CD4-positive, alpha-beta T cell treated with Interleukin-6 at 100 ng/mL for 8 hours (primary cell): ENCODE data around the gene MEIG1.
"Not testable (repeated sequence)": the region's sequence is repeated elsewhere in the genome, so short reads cannot be mapped to it uniquely, and the experiment has no call there.

Source experiments
- DNase-seq: peaks from one replicate; pipeline ENCODE4 v3.0.0-alpha.2; 2020; ENCODE audit warnings: mixed read lengths, low spot score

The MEIG1 gene, protein sequence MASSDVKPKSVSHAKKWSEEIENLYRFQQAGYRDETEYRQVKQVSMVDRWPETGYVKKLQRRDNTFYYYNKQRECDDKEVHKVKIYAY

DNA sequence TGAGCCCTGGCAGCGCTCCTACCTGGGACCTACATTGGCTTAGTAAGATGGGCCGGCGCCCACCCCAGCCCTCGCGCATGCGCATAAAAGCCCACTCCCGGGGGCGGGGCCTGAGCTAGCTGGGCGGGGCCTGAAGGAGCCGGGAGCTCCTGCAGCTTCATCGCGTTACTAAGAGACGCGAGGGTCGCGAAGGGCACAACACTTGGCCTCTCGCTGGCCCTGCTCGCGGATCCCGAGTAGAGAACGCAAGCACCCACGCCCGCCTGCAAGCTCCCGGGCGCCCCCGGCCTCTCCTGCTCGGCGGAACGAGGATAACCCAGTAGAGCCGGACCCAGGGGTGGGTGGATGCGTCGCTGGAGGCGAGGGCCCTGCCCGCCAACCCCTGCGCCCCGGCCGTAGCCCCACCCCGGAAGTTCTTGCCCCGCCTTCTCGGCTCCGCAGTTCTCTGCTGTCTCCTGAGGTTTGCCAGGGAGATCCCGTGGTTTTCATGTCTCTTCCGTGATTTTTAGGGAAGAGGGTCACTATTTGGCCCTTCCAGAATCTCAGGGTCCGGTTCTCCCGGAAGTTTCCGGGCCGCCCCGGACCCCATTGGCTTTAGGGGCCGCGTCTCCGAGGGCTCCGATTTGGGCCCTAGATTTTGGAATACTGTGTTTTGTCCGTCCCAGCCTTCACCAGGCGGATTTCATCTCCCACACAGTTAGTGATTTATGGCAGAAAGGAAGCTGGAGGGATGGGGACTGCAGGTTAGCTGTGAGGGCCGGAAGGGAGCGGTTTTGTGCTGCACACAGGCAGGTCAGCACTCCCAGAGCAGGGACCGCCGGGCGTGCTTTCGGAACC lies at the start of gene MEIG1:
Gene MEIG1, plus strand, starts transcription at position 168 of the 837 bp plus-strand sequence. CDS start 7,081 bp downstream, outside the sequence.
- peak; percentile 85 for DNase-seq

DNA sequence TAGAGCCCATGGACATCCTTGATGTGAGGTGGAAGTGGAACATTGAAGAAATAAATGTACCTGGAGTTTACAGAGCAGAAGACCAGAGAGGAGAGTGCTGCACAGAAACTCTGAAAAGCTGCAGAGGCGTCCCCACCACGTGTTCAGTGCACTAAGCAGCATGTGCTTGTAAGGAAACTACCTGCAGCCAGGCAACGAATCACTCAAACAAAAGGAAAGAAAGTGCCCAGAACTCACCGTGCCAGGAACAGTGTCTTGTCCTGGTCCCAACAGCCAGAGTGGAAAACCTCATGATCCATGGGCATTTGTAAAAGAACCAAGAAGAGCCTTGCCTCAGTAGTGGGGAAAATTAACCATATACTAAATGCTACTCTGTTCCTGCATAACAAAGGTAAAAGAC lies 48.2 kb upstream of the MEIG1 start:
- no peak for DNase-seq

DNA sequence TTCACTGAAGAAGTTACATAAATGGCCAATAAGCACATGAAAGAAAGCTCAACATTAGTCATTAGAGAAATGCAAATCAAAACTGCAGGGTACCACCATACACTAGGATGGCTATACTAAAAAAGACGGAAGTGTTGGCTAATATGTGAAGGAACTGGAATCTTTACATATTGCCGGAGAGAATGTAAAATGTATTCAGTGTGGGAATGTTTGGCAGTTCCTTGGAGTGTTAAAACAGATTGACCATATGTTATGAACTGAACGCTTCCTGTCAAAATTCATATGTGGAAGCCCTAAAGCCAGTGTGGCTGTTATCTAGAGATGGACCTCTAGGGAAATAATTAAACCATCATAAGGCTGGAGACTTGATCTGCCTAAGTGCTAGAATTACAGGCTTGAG lies 47.4 kb upstream of the MEIG1 start:
- no peak for DNase-seq

DNA sequence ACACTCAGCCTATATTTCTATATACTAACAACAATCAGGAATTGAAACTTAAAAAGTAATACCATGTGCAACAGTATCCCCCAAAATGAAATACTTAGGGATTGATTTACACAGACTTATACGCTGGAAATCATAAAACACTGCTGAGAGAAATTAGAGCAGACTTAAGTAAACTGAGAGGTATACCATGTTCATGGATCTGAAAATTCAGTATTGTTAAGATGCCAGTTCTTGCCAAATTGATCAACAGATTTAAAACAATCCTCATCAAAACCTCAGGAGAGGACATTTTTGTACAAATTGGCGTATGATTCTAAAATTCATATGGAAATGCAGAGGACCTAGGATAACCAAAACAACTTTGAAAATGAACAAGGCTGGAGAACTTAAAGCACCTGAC lies 42.6 kb upstream of the MEIG1 start:
- DNase-seq: no peak

DNA sequence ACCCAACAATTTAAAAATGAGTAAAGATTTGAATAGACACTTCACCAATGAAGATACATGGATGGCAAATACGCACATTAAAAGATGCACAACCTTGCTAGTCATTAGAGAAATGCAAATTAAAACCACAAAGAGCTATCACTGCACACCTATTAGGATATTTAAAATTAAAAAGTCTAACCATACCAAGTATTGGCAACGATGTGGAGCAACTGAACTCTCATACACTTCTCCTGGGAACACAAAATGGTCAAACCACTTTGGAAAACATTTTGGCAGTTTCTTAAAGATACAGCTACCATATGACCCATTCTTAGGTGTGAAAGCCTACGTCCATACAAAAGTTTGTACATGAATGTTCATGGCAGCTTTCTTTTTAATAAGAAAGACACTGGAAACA lies 41.4 kb upstream of the MEIG1 start:
- no peak for DNase-seq

DNA sequence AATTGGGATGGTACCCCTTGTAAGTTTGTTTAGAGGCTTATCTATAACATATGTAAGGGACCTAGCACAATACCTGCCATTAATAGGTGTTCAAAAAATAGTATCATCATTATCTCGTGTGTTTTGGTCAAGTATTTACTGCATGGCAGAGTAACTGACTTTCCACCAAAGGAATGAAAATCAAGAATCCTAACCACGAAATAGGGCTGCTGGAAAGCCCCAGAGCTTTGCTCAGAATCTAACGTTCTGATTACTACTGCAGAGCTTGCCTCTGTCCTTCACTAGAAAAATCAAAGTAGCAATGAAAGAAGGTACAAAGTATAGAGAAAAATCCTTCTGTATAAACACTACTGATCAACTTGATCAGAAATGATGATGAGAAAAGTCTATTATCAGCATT lies 40.2 kb upstream of the MEIG1 start:
- no peak for DNase-seq

DNA sequence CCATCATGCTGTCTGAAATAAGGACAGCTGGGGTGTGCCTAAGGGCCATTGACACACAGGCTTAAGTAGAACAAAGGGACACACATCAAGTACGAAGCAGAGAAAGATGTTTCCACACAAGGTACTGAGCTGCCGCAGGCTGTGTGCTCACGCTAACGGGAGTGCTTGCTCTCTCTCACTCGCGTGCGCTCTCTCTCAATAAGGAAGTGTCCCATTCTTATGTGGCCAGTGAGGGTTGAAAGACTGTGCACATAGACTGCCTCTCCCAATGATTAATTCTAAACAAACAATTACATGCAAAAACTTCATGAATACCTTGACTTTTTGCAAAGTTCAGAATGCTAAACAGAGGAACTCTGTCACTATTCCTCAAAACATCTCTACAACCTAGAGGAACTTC lies 35.2 kb upstream of the MEIG1 start:
- no peak for DNase-seq

DNA sequence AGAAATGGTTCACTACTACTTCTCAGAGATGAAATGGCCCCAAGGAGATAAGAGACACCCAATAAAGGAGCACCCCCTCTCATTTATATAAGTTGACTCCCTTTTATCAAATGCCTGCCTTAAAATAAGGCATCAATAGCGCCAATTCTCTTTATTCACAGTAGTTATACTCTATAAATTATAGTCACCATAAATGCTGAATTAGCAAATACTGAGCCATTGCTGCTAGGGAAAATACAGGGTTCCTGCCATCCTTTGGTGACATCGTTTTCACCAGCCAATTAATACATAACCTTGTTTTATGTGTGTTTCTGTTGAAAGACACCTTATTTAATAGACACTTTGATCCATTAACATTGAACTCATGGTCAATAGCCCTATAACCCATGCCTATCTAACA lies 33.9 kb upstream of the MEIG1 start:
- no peak for DNase-seq

DNA sequence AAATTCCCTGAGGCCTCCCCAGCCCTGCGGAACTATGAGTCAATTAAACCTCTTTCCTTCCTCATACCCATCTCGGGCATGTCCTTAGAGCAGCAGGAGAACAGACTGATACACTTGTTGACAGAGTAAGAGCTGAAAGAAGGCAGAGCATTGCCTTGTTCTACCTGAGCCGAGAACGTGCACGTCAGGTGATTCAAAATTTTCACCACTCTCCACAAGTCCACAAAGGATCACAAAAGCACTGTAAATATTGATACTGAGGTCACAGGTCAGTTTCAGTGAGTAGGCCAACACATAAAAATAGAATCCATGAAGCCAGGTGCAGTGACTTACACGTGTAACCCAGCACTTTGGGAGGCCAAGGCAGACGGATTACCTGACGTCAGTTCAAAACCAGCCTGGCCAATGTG lies 33.1 kb upstream of the MEIG1 start:
- no peak for DNase-seq

DNA sequence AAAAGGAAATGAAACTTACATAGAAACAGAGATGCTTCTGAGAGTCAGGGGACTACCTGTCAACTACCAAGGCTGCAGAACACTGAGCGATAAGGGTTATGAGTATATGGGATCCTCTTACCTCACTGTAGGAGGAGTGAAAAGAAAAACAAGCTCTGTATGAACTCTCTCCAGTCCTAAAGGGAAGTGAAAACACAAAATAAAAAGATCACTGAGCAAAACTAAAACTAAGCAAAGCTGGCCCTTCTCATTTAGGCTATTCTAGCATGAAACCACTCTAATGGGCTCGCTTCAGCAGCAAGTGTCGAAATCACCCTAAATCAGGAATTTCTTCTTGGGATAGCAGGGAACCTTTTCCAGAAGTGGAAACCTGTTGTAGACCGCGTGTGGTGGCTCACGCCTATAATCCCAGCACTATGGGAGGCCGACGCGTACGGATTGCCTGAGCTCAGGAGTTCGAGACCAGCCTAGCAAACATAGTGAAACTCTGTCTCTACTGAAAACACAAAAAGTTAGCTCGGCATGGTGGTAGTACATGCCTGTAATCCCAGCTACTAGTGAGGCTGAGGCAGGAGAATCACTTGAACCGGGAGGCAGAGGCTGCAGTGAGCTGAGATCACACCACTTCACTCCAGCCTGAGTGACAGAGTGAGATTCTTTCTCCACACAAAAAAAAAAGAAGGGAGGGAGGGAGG lies 32.3 kb upstream of the MEIG1 start:
- no peak for DNase-seq

DNA sequence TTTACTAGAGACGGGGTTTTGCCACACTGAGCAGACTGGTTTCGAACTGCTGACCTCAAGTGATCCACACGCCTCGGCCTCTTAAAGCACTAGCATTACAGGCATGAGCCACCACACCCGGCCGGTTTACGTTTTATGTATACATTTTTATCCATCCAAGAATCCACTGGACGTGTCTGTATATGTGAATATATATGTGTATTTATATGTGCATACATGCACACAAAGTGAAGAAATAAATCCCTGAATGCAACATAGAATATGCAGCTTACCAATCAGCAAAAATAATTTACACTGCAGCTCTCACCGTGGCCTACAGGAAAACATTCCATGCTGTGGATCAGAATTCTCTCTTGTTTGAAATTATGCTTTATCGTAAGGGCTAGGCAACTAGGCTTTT lies 28.6 kb upstream of the MEIG1 start:
- no peak for DNase-seq

DNA sequence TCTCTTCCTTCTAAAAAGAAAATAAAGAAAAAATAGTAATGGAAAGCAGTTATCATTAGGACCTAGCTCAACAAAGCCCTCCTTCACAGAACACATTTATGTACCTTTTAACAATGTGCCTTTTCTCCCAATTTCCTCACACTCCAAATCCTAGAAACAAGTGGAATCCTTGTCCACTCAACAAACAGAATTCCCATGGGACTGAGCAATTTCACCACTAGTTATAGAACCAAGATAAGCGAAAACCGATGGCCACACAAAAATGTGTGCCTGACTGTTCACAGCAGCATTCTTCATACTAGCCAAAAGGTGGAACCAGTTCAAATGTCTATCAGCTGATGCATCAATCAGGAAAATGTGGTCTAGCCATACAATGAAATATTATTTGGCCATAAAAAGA lies 22.6 kb upstream of the MEIG1 start:
- DNase-seq: no peak

DNA sequence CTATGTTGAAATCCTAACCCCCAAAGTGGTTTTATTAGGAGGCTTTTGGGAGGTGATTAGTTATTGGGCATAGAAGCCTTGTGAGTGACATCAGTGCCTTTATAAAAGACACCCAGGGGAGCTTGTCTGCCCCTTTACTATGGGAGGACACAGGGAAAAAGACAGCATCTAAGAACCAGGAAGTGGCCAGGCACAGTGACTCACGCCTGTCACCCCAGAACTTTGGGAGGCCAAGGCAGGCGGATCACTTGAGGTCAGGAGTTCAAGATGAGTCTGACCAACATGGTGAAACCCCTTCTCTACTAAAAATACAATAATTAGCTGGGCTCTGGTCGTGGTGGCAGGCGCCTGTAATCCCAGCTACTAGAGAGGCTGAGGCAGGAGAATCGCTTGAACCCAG lies 20.2 kb upstream of the MEIG1 start:
- DNase-seq: not testable (repeated sequence)

DNA sequence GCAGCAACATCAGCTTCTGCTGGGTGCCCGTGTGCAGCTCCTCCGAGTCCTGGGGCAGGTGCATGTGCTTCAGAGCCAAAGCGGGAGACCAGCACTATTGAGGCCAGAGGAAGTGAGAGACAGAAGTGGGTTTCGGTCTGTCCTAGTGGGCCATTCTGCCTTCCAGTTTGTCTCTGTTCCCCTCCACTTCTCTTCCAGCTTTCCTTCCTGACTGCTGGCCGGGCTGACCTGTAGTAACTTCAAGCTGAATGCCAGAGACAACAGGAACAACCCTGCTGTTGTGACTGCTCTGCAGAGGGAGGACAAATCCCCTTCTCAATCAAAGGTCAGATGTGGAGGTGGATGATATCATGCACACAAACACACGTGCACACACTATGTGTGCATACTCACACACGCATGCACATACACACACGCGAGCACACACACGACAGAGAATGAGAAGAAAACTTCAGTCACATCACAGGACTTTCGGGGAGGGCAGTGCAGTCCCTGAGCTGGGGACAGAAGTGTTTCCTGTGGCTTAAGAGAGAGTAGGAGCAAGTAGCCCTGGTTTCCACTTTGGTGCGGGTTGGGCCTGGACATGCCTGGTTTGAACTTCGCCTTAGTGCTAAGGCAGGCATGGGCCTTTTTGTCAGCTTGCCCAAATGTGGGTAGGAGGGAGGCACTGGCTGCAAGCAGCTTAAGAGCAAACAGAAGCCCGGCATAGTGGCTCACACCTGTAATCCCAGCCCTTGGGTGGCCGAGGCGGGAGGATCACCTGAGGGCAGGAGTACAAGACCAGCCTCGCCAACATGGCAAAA lies 16.8 kb upstream of the MEIG1 start:
- DNase-seq: not testable (repeated sequence)

DNA sequence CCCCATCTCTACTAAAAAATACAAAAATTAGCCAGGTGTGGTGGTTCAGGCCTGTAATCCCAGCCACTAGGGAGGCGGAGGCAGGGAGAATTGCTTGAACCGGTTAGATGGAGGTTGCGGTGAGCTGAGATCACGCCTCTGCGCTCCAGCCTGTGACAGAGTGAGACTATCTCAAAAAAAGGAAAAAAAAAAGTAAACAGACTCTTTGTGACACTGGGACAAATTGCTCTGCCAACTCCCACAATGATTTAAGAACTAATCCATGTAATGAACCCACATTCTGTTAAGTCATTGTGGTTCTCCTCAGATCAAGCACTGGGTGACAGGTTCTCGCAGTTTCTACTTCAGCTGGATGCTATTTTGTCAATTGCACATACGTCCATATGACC lies 16.2 kb upstream of the MEIG1 start:
- DNase-seq: not testable (repeated sequence)

DNA sequence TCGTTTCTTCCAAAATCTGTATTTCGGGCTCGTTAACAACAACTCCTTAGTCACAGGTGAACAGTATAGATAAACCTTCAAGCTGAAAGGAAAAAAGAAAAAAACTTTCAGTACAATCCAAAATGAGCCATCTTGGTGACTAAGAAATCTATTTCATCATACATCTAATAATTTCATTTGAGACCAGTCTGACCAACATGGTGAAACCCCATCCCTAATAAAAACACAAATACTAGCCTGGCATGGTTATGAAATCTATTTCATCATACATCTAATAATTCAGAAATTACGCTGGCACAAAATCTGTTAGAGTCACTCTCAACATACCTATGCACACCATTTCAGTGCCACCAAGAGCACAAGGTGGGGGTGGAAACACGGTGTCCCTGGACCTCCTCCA lies 14.1 kb upstream of the MEIG1 start:
- DNase-seq: no peak

DNA sequence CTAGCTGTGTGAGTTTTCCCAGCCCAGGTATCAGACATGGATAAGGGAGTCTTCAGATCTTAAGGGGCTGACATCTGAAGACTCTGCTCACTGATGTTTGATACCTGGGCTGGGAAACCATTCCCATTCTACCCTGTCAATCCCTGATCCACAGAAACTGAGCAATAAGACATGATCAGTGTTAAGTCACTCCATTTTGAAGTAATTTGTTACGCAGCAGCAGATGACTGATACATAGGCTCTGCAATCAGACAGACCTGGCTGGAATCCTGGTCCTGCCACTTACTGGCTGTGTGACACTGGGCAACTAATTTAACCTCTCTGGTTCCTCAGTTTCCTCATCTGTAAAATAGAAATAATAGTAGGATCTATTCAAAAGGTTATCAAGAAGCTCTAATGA lies 11.9 kb upstream of the MEIG1 start:
- no peak for DNase-seq

DNA sequence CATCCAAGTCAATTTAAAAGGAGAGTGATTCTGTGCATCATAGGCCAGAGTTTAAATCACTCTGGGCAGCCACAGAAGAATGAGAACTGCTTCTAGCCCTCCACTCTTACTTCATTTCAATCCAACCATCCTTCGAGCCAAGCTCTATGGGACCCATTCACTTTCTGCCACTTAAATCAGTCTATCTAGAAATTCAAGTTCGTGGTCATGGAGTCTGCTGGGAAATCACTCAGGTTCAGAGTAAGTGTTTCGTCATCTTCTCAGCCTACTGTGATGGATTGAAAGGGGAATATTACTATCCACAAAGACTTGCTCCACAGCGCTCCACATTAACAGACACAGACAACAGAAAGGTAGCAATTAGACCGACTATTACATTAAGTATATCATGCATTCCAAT lies 9.9 kb upstream of the MEIG1 start:
- DNase-seq: no peak

DNA sequence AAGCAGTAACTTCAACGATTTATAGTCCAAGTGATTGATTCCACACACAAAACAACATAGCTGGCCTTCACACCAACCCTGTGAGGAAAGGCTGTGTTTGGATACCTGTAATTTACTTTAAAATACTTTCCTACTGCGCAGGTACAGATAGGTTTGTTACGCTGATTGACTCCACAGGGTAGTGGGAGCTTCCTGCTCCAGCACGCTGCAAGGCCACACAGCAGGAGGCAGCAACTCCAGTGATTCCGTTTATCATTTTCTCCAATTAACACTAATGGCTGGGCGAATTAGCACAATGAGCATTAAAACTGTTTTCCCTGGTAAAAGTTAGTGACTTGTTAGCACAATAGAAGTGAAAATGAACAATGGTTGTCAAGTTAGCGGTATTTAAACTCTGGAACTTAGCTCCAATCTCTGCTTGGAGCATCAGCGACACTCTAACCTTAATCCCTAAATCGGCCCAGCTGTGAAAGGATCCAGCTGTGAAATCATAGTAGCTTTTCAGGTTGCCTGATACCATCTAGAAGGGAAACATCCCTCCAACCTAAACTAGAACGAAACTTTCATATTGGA lies 6.3 kb upstream of the MEIG1 start:
- no peak for DNase-seq

DNA sequence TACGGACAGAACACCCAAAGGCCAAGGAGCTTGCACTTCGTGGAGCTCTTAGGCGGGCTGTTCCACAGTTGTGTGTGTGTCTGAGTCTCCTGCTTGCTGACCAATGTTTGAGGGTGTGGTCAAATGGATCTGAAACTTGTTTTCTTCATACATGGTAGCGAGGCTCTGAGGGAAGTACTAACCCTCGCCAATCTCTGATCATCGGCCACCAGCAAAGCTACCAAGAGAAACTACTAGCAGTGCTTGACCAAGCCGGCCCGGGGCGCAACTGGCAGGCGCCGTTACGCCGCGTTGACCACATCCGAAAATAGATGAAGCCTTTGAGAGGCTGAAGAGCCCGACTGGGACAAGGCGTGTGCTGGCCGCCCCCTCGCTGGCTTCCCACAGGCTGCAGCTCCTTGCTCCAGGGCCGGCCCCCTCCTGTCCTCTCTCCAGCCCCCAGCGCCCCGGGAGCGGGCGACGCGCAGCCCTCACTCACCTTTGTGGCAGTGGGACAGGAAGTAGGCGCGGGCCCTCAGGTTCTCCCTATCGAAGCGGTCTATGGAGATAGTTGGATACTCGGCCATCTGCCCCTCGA lies 5.7 kb upstream of the MEIG1 start:
- DNase-seq: no peak

DNA sequence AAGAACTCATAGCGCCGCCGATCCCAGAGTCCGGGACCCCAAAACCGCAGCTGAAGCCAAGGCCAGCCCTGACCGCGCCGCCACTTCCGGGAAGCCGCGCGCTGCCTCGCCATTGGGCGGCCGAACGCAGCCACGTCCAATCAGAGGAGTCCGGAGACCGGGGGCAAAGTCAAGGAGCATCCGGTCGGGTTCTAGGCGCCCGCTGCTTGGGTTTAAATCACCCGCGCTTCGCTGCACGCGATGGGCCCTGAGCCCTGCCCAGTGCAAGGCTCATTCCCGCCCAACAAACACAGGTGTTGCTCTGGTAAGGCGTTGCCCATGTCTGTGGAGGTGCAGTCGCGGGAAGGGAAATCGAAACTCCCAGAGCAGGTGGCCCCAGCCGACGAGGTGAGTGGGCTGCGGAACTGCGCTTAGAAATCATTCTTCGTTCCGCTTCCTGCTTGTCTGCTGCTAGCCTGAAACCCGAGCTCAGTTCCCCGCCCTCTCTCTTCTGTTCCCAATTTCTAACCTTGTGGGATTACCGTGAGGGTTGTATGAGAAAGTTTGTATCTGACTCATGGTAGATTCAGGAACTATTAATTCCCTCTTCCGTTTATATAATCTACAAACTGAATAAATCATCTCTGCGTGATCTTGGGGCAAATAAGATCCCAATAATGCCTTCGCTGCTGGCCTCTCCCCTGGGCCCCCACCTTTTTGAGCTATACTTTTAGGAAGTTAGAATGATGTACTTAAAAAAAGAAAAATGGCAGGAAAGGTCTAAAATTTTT lies 5.0 kb upstream of the MEIG1 start, which contains the start of gene DCLRE1C:
Gene DCLRE1C, minus strand, starts transcription at position 96 of the 770 bp plus-strand sequence. Its CDS starts 86 bp downstream, at position 10.
- DNase-seq: peak; percentile 88
